Fibroblast of skin of left quadriceps (primary cell): Measurements from ENCODE around the gene CLDN22.

Experiments
- DNase-seq, 2 experiments: peaks; one replicate each; pipeline ENCODE4 v3.0.0-alpha.2; 2013; ENCODE audit warnings: low read depth in 2 of 2

Gene CLDN22

GRCh38 chr4:183276106-183276505 is 44.0 kb downstream of the CLDN22 start:
- DNase-seq = no peak

GRCh38 chr4:183272384-183272783 is 47.7 kb downstream of the CLDN22 start:
- no peak for DNase-seq

- DNase-seq = no peak
These were observed 51.5 kb downstream of the CLDN22 start for GRCh38 chr4:183268556-183268955.
